ENCODE results near the gene MYH7B. TPM values are rescaled to one million over a fixed set of nuclear protein-coding genes. Genes with fewer than 3 reads are reported as not detected.

MYH7B gene
- polyA plus RNA-seq, 1 experiment, result 0.01 TPM

DNA sequence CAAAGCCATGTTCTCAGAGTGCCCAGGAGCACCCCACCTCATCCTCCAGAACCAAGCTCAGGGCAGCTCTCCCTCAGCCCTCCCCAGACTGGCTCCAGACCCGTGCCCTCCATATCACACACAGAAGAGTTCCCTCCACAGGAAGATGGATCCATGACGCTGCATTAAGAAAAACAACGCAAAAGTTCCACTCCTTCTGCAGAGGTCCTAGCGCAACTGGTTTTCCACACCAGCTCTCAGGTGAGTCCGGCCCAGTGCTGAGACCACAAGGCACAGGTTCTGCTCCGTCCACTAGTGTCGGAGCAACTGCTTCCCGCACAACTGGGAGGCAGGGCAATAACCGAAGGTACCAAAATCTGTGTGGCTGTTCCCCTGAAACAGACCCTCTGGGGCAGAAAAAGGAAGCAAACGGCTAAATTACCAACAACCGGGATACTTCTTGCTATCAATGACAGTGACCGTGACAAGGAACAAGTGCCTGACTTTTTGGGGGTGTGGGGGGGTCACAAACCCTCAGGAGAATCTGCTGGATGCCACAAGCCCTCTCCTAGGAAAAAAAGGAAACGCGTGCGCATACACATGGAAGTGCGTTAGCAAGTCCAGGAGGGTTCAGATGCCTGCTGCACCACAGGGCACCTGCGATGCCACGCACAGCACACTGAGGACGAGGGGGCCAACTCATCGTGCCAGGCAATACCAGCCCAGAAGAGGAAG, 49.2 kb downstream of the MYH7B start:
- no peak for DNase-seq (ENCODE audit: low read depth)
- Histone ChIP-seq H3K27me3 (ENCODE audit: control insufficient read depth, insufficient read depth, low read length) (no peaks in the 10 kb centered on the region), H3K4me3 (ENCODE audit: low read depth, low read length) (no peak overlapping the region), H3K36me3 (ENCODE audit: control insufficient read depth, insufficient read depth, low read length) (peaks cover 80% of the 10 kb centered on the region)
- ChIA-PET CTCF (interaction anchor here (1.7 to 2.2 kb wide), 2 partner anchors 87 to 131 kb away, joined by 5 to 7 read pairs; partner anchors contain the start of gene TRPC4AP), POLR2A (no interaction called here)
- TF ChIP-seq, protein P1, sequence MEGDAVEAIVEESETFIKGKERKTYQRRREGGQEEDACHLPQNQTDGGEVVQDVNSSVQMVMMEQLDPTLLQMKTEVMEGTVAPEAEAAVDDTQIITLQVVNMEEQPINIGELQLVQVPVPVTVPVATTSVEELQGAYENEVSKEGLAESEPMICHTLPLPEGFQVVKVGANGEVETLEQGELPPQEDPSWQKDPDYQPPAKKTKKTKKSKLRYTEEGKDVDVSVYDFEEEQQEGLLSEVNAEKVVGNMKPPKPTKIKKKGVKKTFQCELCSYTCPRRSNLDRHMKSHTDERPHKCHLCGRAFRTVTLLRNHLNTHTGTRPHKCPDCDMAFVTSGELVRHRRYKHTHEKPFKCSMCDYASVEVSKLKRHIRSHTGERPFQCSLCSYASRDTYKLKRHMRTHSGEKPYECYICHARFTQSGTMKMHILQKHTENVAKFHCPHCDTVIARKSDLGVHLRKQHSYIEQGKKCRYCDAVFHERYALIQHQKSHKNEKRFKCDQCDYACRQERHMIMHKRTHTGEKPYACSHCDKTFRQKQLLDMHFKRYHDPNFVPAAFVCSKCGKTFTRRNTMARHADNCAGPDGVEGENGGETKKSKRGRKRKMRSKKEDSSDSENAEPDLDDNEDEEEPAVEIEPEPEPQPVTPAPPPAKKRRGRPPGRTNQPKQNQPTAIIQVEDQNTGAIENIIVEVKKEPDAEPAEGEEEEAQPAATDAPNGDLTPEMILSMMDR (IDR thresholded peaks at IDR 0.05; ENCODE audit: insufficient read depth, low read depth, low read length), result no peak

Small RNA genes lying within 50 kb of the gene (small RNA-seq; reads per million reads assigned to genes)
- gene MIR499A (ENCODE audit: insufficient read length, low read depth, low replicate concordance), result 68.5 reads per million, percentile 90 among the genes with 10 or more reads in this experiment

Other genes with a start within 250 kb of the MYH7B start
- gene NCOA6, start 130.2 kb upstream of the MYH7B start, polyA plus RNA-seq (2011; rRNA removed), result 12.5 and 14.0 TPM in 2 replicates
- 16.4 and 28.6 TPM in 2 replicates for gene GGT7, start 83.0 kb upstream of the MYH7B start, polyA plus RNA-seq (2011; rRNA removed)
- gene ACSS2, start 79.3 kb upstream of the MYH7B start, polyA plus RNA-seq (2011; rRNA removed), result 29.3 and 32.1 TPM in 2 replicates
- gene GSS, start 62 bp upstream of the MYH7B start, polyA plus RNA-seq (2011; rRNA removed), result 85.9 and 110 TPM in 2 replicates
- 95.9 and 111 TPM in 2 replicates for gene TRPC4AP, start 136.9 kb downstream of the MYH7B start, polyA plus RNA-seq (2011; rRNA removed)
- gene EDEM2, start 191.5 kb downstream of the MYH7B start, polyA plus RNA-seq (2011; rRNA removed), result 17.7 and 24.7 TPM in 2 replicates
- 28.0 and 32.8 TPM in 2 replicates for gene PROCR, start 216.2 kb downstream of the MYH7B start, polyA plus RNA-seq (2011; rRNA removed)